ENCODE measurements around the gene CPEB3. TPM values are rescaled to one million over a fixed set of nuclear protein-coding genes. Genes with fewer than 3 reads are reported as not detected.
A peak's percentile ranks its signal among the peaks of the same experiment; 100 is the strongest.
"Not testable (repeated sequence)": the region's sequence is repeated elsewhere in the genome, so short reads cannot be mapped to it uniquely, and the experiment has no call there.

The CPEB3 gene
- total RNA-seq, 1 donor from 2014 or later: 2.2 TPM

DNA sequence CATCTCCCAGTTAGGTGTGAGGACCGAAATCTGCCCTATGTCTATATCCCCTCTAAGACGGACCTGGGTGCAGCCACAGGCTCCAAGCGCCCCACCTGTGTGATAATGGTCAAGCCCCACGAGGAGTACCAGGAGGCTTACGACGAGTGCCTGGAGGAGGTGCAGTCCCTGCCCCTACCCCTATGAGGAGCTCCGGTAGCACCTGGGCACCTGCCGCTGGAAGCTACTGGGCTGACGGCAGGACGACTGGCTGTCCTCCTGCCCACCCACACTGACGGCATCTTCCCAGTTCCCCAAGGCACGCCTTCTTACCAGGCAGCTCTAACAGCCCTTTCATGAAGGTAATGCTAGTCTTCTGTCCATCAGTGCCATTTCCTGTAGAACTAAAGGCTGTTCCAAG, 74.3 kb downstream of the CPEB3 start:
- not testable (repeated sequence) for H3K36me3 ChIP-seq; H3K4me3 Mint-ChIP-seq; H3K27me3 Mint-ChIP-seq (ENCODE audit: insufficient read depth, low read depth); H2AFZ ChIP-seq (replicated peaks); H3K4me2 ChIP-seq; H3K27ac ChIP-seq; H3K4me1 Mint-ChIP-seq; H3K27ac Mint-ChIP-seq; H3K4me3 ChIP-seq; H4K20me1 ChIP-seq (ENCODE audit: low read depth); H3K79me2 ChIP-seq (ENCODE audit: low read depth); H3K9me3 ChIP-seq (ENCODE audit: low read depth); H3K9ac ChIP-seq; H3K9me3 Mint-ChIP-seq; H3F3A ChIP-seq (ENCODE audit: low read depth); H3K27me3 ChIP-seq; H3K36me3 Mint-ChIP-seq
- peaks cover 12% of the 10 kb centered on the region for H3K4me1 ChIP-seq
- peak; percentile 25 for DNase-seq (ENCODE audit: low spot score)
- TF ChIP-seq, protein P1, sequence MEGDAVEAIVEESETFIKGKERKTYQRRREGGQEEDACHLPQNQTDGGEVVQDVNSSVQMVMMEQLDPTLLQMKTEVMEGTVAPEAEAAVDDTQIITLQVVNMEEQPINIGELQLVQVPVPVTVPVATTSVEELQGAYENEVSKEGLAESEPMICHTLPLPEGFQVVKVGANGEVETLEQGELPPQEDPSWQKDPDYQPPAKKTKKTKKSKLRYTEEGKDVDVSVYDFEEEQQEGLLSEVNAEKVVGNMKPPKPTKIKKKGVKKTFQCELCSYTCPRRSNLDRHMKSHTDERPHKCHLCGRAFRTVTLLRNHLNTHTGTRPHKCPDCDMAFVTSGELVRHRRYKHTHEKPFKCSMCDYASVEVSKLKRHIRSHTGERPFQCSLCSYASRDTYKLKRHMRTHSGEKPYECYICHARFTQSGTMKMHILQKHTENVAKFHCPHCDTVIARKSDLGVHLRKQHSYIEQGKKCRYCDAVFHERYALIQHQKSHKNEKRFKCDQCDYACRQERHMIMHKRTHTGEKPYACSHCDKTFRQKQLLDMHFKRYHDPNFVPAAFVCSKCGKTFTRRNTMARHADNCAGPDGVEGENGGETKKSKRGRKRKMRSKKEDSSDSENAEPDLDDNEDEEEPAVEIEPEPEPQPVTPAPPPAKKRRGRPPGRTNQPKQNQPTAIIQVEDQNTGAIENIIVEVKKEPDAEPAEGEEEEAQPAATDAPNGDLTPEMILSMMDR (IDR thresholded peaks at IDR 0.05): peak; percentile 24

DNA sequence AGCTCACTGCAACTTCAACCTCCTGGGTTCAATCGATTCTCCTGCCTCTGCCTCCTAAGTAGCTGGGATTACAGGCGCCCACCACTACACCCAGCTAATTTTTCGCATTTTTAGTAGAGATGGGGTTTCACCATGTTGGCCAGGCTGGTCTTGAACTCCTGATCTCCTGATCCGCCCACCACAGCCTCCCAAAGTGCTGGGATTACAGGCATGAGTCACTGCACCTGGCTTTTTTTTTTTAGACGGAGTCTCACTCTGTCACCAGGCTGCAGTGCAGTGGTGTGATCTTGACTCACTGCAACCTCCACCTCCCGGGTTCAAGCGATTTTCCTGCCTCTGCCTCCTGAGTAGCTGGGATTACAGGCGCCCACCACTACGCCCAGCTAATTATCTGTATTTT, 75.7 kb downstream of the CPEB3 start:
- H4K20me1 ChIP-seq (ENCODE audit: low read depth); H3K36me3 ChIP-seq; H3K4me3 ChIP-seq; H3K27ac Mint-ChIP-seq; DNase-seq (ENCODE audit: low spot score); H3K27me3 Mint-ChIP-seq (ENCODE audit: insufficient read depth, low read depth); H3K4me1 Mint-ChIP-seq; H3K79me2 ChIP-seq (ENCODE audit: low read depth); H2AFZ ChIP-seq (replicated peaks); H3K9me3 Mint-ChIP-seq; H3K36me3 Mint-ChIP-seq; H3K9me3 ChIP-seq (ENCODE audit: low read depth); H3K4me1 ChIP-seq; H3K27ac ChIP-seq; H3K9ac ChIP-seq; H3K4me3 Mint-ChIP-seq; H3F3A ChIP-seq (ENCODE audit: low read depth); H3K27me3 ChIP-seq; H3K4me2 ChIP-seq: not testable (repeated sequence)

DNA sequence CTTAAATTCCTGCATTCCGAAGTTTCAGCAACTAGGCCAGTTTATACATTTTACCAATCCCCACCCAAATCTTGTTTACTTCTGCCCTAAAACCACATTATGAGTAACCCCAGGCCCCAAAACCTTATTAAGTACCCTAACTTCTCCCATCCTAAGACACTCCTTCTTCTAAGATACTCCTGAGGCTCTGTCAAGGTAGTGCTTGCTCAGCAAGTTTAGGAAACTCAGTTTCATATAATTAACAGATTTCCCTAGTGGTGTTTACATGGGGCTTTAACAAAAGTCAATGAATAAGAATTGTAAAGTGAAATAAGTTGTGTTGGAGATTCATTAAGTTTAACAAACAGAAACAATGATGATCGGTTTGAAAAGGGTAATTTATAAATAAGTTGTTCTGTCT, 77.8 kb downstream of the CPEB3 start:
- no peak overlapping the region for H3K27ac ChIP-seq
- H3K27ac Mint-ChIP-seq: no peak overlapping the region
- H3K9me3 Mint-ChIP-seq: no peaks in the 10 kb centered on the region
- no peaks in the 10 kb centered on the region for H3K4me1 Mint-ChIP-seq
- no peak overlapping the region for H3K9ac ChIP-seq
- TF ChIP-seq EZH2phosphoT487 (IDR thresholded peaks at IDR 0.05): no peak
- TF ChIP-seq EZH2 (IDR thresholded peaks at IDR 0.05): no peak
- TF ChIP-seq, protein P1 (IDR thresholded peaks at IDR 0.05): no peak
- no peak overlapping the region for H3K4me3 Mint-ChIP-seq
- DNase-seq (ENCODE audit: low spot score): no peak
- H3K4me2 ChIP-seq: no peak overlapping the region
- no peaks in the 10 kb centered on the region for H3F3A ChIP-seq (ENCODE audit: low read depth)
- H3K9me3 ChIP-seq (ENCODE audit: low read depth): no peaks in the 10 kb centered on the region
- H3K4me3 ChIP-seq: no peak overlapping the region
- H4K20me1 ChIP-seq (ENCODE audit: low read depth): no peaks in the 10 kb centered on the region
- H2AFZ ChIP-seq (replicated peaks): no peak overlapping the region
- no peaks in the 10 kb centered on the region for H3K27me3 Mint-ChIP-seq (ENCODE audit: insufficient read depth, low read depth)
- H3K36me3 ChIP-seq: no peaks in the 10 kb centered on the region
- no peaks in the 10 kb centered on the region for H3K27me3 ChIP-seq
- H3K79me2 ChIP-seq (ENCODE audit: low read depth): no peaks in the 10 kb centered on the region
- no peaks in the 10 kb centered on the region for H3K36me3 Mint-ChIP-seq
- no peaks in the 10 kb centered on the region for H3K4me1 ChIP-seq

DNA sequence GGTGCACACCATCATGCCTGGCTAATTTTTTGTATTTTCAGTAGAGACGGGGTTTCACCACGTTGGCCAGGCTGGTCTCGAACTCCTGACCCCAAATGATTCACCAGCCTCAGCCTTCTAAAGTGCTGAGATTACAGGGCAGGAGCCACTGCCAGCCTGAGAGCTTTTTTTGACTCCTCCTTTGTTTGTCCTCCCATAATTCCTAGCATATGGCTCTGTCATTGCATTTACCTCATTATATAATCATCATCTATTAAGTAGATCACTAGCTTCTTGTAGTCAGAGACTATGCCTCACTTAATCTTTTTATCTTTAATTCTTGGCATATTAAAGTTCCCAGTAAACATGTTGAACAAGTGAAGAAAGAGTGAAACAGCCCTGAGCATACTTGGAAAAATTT, 82.1 kb downstream of the CPEB3 start:
- Histone ChIP-seq H3K4me3 (no peak overlapping the region), H3K9ac (no peak overlapping the region), H3K27me3 (no peaks in the 10 kb centered on the region), H3K36me3 (no peaks in the 10 kb centered on the region), H3K9me3 (ENCODE audit: low read depth) (no peaks in the 10 kb centered on the region), H3K4me2 (no peak overlapping the region), H3F3A (ENCODE audit: low read depth) (no peaks in the 10 kb centered on the region), H4K20me1 (ENCODE audit: low read depth) (no peaks in the 10 kb centered on the region), H3K27ac (no peak overlapping the region), H2AFZ (replicated peaks) (no peak overlapping the region), H3K79me2 (ENCODE audit: low read depth) (no peaks in the 10 kb centered on the region), H3K4me1 (no peaks in the 10 kb centered on the region)
- Mint-ChIP-seq H3K9me3 (no peaks in the 10 kb centered on the region), H3K36me3 (no peaks in the 10 kb centered on the region), H3K4me3 (no peak overlapping the region), H3K27ac (no peak overlapping the region), H3K4me1 (peaks cover 7% of the 10 kb centered on the region), H3K27me3 (ENCODE audit: insufficient read depth, low read depth) (no peaks in the 10 kb centered on the region)
- TF ChIP-seq EZH2 (IDR thresholded peaks at IDR 0.05) (no peak), EZH2phosphoT487 (IDR thresholded peaks at IDR 0.05) (no peak)
- TF ChIP-seq, protein P1 (IDR thresholded peaks at IDR 0.05): no peak
- no peak for DNase-seq (ENCODE audit: low spot score)

All from neural progenitor cell (in vitro differentiated cells).